GM21423 (cell line): ENCODE measurements around the gene CCDC8.
"Not testable (repeated sequence)": the region's sequence is repeated elsewhere in the genome, so short reads cannot be mapped to it uniquely, and the experiment has no call there.

Experiments
- ATAC-seq: cut with Tn5 transposase; IDR thresholded peaks from one replicate; pipeline ENCODE4 v1.9.1; 2021; ENCODE audit warnings: mild to moderate bottlenecking, moderate library complexity; ENCODE audit not compliant: unreplicated experiment

Gene CCDC8

DNA sequence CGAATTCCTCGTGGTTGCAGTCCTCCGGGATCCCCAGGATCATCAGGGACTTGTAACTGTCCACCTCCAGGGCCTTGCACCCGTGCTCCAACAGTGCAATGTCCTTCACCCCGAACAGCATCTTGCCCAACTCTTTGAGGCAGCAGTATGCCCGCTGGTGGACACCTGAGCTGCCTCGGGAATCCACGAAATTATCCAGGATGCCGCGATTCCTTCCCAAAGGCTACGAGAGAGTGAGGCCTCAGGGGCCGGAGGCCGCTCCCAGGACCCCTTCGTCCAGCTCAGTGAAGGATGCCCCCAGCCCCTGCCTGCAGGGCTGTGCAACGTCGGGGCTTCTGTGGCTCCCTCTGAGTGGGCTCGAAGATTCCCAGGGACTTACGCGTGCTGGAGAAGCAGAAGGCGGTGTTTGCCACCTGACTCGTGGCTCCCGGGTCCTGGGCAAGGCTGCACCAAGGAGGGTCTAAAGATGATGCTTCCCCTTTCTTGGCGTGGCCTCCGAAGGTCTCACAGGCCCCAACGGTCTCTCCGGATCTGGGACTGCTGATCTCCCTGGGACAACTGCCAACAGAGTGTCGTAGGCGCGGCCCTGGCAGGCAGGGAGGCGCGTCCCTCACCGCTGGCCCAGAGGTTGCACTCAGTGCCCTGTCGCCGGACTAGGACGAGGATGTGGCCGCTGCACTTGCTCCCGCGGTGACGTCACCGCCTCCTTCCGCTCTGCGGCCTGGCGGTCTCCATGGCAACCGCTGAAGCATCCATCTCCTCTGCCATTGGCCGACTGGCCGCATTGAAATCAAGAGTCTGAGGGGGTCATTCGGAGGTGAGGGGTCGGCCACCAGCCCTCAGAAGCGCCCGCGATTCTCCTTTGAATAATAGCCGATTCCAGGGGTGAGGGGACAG is 15.1 kb upstream of the CCDC8 start, which contains the start of gene PNMA8C:
Gene PNMA8C (minus strand): TSS at position 698 of the 897 bp plus-strand sequence. CDS start 577 bp downstream, at position 121.
- no peak for ATAC-seq

DNA sequence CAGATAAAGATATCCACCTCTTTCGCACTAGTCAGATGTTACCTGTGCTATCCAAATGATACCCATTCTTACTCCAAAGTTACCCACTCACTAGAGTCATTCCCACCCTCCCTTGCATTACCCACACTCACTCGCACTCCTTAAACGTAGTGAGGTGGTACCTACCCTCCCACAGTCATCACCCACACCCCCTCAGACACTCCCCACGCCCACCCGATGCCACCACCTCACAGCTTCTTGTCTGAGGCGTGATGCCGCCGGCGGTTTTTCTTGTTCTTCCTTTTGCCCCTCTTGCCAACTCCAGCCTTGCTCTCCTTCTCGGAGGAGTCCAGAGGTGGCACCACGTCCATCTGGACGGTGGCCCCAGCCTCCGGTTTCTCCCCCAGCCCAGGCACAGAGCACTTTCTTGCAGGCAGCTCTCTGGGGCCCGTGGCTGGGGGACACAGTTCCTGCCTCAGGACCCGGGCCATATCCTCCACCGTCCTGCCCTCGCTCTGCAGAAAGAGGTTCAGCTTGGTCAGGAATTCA is 14.2 kb upstream of the CCDC8 start:
- ATAC-seq, result no peak

DNA sequence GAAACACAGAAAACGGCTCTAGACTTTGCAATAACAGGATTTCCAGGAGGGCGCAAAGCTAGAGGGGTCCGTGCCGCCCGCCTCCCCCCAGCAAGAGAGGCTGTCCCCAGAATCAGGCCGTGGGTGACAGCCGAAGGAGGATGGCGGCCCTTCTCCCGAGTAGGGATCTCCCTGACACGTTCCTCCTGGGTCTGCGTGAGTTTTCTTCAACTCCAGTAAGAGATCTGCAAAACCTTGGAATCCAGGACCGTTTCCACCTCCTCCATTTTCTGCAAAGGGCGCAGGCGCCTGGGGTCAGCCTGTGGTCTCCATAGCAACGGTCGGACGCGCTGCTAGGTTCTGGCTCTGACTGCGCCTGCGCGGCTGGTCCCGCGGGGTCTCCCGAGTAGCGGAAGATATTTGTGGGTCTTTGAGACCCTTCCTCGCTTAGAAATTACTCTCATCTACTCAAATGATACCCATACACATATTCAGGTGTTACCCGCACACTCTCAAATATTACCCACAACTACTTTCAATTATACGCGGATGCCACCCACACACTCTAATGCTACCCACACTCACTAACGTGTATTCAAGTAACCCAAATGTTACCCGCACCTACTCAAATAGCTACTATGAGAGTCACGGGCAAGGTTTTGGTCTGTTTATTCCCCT is 13.3 kb upstream of the CCDC8 start:
- no peak for ATAC-seq

DNA sequence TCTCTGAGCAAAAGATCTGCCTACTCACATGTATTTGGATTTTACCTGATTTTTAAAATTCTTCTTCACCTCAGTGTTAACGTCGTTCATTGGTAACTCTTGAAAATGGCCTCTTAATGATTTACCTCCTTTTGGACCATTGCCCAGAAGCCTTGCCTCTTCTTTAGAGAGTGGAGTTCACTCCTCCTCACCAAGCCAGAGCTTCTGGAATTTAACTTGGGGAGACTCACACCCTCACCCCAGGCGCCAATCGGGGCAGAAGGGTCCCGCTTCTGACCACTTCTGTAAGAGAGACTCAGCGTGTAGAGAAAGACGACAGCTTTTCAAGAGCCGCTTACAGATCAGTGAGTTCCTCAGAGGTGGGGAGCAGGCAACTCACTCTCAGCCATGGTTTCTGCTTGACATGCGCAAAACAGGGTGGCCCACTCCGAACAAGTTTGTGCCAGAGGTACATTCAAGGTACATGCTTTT is 12.7 kb upstream of the CCDC8 start:
- ATAC-seq, result no peak

DNA sequence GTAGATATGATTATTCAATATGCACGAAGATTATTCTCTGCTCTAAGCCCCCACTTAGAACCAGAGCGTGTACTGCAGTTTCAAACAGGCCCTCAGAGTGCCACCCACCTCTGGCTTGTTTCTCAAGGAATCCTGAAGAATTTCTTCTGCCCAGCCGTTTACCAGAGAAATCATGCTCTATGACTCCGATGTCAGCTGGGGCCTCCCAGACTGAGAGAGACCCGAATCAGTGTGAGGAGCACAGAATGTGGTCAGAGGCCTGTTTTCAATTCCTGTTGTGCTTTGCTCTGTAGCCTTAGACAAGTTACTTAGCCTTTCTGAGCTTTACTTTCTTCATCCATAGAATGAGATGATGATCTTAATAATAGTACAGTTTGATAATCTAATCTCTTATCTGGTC is 9.8 kb upstream of the CCDC8 start:
- ATAC-seq, result no peak

DNA sequence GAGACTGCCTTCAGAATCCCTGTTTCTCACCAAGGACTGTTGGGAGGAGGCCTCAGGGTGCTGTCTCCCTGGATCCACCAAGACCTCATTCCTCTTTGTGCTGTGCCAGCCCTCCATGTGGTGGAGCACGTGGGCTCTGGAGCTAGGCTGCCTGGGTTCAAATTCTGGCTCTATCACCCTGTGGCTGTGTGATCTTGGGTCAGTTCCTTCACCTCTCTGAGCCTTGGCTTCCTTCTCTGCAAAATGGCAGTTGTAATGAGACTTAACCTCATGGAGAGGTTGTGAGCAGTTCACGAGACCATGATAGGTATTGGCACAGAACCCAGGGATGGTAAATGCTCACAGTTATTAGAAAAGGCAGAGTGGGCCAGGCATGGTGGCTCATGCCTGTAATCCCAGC is 9.0 kb upstream of the CCDC8 start:
- ATAC-seq, result no peak

DNA sequence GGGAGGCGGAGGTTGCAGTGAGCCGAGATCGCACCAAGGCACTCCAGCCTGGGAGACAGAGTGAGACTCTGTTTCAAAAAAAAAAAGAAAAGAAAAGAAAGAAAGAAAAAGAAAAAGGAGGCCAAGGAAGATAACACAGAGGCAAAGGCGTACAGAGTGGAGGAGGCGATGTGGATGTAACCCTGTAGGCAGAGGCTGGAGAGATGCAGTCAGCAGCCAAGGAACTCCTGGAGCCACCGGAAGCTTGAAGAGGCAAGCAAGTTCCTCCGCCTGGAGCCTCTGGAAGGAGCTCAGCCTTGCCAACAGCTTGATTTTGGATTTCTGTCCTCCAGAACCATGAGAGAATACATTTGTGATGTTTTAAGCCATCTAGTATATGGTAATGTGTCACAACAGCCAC is 6.7 kb upstream of the CCDC8 start:
- ATAC-seq, result no peak

DNA sequence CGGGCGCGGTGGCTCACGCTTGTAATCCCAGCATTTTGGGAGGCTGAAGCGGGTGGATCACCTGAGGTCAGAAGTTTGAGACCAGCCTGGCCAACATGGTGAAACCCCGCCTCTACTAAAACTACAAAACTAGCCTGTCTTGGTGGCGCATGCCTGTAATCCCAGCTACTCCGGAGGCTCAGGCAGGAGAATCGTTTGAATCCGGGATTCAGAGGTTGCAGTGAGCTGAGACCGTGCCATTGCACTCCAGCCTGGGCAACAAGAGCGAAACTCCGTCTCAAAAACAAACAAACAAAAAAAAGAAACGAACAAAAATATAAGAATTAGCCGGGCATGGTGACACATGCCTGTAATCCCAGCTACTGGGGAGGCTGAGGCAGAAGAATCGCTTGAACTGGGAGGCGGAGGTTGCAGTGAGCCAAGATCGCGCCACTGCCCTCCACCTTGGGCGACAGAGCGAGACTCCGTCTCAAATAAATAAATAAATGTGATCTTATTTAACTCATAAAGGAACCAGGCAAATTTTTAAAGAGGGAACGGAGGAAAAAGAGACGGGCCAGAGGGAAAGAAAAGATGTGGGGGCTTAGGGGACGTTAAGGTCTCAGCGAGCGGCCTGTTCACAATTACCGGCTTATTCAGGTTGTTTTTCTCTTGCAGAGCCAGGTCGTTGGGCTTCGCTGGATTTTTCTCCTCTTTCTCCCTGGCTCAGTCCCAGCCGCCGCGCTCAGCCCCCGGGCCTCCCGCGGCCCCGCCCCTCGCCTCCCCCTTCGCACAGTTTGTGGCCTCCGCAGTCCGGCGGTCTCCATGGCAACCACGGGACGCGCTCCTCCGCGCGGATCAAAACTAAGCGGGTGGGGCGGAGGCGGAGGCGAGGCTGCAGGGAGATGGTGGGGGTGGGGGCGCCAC is 2.7 kb upstream of the CCDC8 start:
- ATAC-seq, result not testable (repeated sequence)

DNA sequence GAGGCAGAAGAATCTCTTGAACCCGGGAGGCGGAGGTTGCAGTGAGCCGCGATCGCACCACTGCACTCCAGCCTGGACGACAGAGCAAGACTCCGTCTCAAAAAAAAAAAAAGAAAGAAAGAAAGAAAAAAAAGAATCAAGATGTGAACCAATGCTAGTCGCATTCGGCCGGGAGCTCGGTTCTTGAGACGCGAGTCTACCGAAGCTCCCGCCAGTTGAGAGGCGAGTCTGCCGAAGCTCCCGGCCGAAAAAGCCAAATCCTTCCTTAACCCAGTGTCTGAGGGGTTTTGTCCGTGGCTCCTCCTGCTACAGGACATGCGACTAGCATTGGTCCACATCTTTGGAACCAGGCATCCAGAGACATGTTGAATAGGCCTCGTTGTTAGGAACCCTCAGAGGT is 1.5 kb upstream of the CCDC8 start:
- ATAC-seq, result not testable (repeated sequence)

DNA sequence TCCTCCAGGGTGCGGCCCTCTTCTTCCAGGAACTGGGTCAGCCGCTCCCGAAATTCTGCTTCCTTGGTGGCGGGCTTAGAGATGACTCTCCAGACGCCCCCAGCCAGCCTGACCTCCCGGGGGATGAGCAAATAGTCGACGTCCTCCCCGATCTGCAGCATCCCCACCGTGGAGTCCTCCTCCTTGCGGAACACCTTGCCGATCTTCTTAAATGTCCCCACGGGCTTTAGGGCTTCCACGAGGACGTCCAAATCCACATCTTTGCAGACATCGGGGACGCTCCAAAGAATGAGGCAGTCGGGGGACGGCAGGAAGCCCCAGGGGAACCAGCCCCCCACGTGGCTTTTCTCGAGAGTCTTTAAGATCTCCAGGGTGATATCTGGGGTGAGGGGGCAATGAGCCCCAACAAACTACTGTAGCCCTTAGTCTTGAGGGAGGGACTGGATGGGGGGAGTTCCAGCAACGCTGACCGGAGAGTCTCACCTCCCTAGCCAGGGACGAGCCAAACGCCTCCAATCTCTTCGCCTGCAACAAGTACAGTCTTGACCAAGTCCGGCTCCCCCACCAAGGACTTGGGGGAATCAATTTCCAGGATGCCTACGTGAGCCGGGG is 608 bp downstream of the CCDC8 start:
- no peak for ATAC-seq

DNA sequence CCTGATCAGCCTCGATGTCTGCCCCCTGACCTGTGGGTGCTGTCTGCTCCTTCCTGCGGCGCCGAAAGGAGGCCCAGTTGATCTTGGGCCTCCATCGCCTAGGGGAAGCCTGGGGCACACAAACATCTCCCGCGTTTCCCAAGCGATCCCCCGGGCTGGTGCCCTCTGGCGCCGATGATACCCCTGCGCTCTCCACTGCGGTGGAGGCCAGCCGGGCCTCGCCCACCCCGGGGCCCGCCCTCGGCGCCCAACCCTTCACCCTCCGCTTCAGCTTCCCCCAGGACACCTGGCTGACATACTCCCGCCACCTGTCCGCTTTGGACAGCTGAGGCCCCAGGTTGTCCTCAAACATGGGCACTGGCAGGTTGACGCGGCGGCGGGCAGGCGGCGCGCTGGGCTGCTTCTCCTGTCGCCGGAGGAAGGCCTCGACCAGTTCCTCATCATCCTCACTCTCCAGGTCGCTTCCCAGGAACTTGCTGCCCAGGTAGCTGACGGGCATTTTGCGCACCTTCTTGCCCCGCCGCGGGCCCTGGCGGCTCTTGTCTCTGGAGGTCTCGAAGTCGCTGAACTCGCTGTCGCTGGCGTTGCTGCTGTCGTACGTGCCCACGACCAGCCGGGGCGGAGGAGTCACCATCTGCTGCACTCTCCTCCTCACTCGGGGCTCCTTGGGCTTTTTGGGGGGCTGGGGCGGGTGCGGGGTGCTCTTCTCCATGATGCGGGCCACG is 1.3 kb downstream of the CCDC8 start:
- no peak for ATAC-seq

DNA sequence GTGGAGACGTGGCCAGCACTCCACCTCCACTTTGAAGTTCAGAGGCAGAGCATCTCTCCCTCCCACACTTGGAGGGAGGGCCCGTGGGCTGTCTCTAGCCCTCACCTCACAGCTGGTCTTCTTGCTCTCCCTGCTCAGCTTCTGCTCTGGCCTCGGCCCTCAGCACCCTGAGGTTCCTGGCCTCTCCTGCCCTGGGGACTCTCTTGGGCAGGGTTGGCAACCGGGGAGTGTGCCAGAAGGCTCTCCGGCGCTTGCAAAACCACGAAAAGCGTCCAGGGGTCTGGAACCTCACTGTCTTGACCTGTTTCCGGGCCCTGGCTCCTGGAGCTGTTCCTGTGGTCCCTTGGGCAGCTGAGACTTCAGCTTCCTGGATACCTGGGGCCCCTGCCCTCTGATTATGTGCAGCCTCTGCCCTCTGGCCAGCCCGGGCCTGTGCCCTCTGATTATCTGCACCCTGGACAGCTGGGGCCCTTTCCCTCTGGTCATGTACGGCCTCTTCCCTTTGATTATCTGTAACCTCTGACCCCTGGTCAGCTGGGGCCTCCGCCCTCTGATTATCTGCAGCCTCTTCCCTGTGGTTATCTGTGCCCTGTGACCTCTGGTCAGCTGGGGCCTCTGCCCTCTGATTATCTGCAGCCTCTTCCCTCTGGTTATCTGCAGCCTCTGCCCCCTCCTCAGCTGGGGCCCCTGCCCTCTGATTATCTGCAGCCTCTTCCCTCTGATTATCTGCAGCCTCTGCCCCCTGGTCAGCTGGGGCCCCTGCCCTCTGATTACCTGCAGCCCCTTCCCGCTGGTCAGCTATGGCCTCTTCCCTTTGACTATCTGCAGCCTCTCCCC is 2.1 kb downstream of the CCDC8 start:
- no peak for ATAC-seq

DNA sequence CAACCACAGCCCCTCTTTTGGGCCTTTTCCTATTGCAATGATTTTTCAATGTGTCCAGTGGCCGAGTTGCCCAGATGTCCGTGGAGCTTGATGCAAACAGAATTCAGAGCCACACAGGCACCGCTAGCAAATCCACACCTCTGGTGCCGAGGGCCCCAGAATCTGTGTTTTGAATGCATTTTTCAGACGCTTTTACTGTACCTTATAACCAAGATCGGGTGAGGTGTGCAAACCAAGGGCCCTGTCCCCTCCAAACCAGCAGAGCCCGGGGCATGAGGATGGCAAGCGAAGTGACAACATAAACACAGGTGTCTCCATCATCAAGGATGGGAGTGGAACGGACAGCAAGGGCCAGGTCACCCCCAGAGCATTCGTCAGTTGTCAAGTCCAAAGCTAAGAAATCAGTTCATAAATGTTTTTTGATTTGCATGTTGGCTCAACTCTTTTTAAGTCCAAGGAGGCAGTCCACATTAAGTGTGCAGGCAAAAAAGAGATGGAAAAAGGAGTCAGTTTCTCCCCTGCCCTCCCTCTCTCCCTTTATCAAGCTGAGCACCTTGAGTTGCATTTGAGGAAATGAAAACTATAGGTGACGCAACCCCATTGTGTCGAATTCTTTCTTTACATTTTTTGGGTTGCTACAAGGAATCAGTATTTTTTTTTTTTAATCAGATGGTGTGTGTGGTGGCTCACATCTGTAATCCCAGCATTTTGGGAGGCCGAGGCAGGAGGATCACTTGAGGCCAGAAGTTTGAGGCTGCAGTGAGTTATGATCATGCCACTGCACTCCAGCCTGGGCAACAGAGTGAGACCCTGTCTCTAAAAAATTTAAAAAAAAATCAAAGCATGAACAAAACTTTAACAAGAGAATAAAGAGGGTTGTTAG is 2.9 kb downstream of the CCDC8 start:
- ATAC-seq, result no peak

DNA sequence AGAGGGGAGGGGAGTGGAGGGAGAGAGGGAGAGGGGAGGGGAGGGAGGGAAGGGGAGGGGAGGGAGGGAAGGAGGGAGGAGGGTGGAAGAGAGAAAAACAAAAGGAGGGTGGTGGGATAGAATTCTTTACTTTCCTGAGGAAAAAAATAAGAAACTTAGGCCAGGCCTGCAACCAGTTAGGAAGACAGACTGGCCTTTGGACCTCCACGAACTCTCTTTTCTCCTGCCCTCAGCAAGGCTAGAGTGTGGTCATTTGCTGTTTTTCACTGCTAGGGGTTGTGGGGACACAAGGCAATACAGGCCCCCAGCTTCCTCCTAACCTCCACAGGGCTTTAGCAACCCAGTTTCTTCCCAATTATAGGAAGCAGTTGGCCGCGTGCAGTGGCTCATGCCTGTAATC is 4.2 kb downstream of the CCDC8 start:
- no peak for ATAC-seq

DNA sequence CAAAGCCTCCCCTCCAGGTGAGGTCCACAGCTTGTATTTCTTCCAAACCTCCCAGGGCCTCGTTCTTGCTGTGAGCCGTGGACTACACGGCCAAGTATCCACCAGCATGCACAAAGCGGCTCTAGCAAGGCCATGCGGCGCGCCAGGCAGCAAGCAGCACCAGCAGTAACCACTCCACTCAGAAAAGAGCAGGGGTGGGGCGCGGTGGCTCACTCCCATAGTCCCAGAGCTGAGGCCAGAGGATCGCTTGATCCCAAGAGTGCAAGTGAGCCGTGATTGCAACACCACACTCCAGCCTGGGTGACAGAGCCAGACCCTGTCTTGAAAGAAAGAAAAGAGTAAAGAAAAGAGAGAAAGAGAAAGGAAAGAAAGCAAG is 4.7 kb downstream of the CCDC8 start:
- ATAC-seq, result no peak

DNA sequence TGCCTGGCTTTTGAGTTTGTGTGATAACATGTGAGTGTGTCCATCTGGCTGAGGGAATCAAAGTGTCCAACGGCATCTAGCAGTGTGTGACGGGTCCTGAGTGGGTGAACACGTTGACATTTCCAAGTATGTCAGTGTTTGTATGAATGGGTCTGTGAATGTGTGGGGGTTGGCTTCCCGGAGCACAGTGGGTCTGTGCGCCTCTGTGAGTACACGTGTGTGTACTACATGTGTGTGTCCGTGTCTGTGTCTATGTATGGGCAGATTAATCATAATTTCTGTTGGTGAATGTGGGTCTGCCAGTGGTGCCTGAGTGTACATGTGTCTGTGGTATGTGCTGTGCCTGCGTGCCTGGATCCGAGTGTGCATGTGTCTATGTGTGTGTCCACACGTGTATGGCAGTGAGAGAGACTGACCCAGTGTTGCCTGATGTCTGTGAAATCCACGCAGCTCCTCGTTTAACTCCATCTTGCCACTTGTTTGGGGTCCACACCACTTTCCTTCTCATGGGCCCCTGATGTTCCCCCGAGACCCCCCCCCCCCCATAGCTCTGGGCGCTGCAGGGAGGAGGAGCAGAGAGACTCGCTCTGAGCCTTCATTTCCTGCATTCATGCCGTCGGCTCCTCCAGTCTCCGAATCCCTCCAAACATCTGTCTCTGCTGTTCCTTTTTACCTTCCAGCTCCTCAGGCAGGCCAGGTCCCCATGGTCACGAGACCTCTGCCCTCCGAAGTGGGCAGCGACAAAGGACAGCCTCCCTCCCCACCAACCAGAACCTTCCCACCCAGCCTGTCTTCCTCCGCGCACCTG is 5.3 kb downstream of the CCDC8 start:
- no peak for ATAC-seq

DNA sequence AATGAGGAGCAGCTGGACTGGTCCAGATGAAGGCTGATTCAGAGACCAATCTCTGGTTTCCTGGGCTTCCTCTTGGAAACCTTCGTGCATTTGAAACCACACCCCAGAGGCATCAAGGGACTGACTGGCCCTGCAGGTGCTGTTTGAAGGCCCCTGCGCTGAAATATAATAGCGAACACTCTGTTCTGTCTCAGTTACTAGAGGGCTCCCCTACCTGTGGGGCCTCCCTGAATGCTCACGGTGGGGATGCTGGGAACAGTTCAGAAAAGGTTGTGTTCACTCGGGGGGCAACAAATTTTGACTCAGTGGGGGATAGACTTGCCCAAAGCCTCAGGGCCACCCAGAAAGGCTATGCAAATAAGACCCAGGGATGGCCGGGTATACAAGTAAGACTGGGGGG is 6.4 kb downstream of the CCDC8 start:
- ATAC-seq, result no peak
